Stimulated activated CD4-positive, alpha-beta T cell treated with anti-CD3 and anti-CD28 coated beads, Interleukin-15, amount 100 ng/mL, for 1 hour (primary cell): Measurements from ENCODE around the gene RGS9.
"Not testable (repeated sequence)": the region's sequence is repeated elsewhere in the genome, so short reads cannot be mapped to it uniquely, and the experiment has no call there.

Experiments used
- DNase-seq, 2 donors: peaks; one replicate each; pipeline ENCODE4 v3.0.0-alpha.2; 2020; ENCODE audit warnings: low read depth in 1 of 2, low spot score in 1 of 2

RGS9 gene

GRCh38 chr17:65204001-65204400 lies 66.8 kb downstream of the RGS9 start:
- no peak for DNase-seq

- DNase-seq = no peak
Measured at GRCh38 chr17:65205655-65206054, 68.5 kb downstream of the RGS9 start.

- DNase-seq = not testable (repeated sequence)
Measured at GRCh38 chr17:65207448-65207847, 70.3 kb downstream of the RGS9 start.

GRCh38 chr17:65208717-65209116 lies 71.5 kb downstream of the RGS9 start:
- no peak for DNase-seq

GRCh38 chr17:65218261-65218660 lies 81.1 kb downstream of the RGS9 start:
- DNase-seq = no peak

- no peak for DNase-seq
Measured at GRCh38 chr17:65219124-65219523, 82.0 kb downstream of the RGS9 start.

GRCh38 chr17:65219707-65220106 lies 82.5 kb downstream of the RGS9 start:
- no peak for DNase-seq

GRCh38 chr17:65220732-65221131 lies 83.6 kb downstream of the RGS9 start:
- DNase-seq = no peak

- DNase-seq = no peak
Measured at GRCh38 chr17:65222214-65222738, 85.1 kb downstream of the RGS9 start.

- DNase-seq = no peak
Measured at GRCh38 chr17:65225061-65225460, 87.9 kb downstream of the RGS9 start.

- DNase-seq = no peak
Measured at GRCh38 chr17:65226227-65226626, 89.1 kb downstream of the RGS9 start.

GRCh38 chr17:65227637-65228036 lies 90.5 kb downstream of the RGS9 start:
- no peak for DNase-seq

GRCh38 chr17:65228287-65228686 lies 91.1 kb downstream of the RGS9 start:
- DNase-seq = no peak

GRCh38 chr17:65228734-65229620 lies 91.8 kb downstream of the RGS9 start:
- no peak for DNase-seq

GRCh38 chr17:65229621-65229995 lies 92.4 kb downstream of the RGS9 start:
- no peak for DNase-seq

GRCh38 chr17:65230040-65230439 lies 92.9 kb downstream of the RGS9 start:
- DNase-seq = no peak

- DNase-seq = no peak
Measured at GRCh38 chr17:65231086-65231485, 93.9 kb downstream of the RGS9 start.

GRCh38 chr17:65231662-65232335 lies 94.6 kb downstream of the RGS9 start:
- DNase-seq = no peak

- no peak for DNase-seq
Measured at GRCh38 chr17:65235284-65235683, 98.1 kb downstream of the RGS9 start.

- no peak for DNase-seq
Measured at GRCh38 chr17:65236321-65236720, 99.2 kb downstream of the RGS9 start.

- DNase-seq = no peak
Measured at GRCh38 chr17:65243838-65244625, 106.9 kb downstream of the RGS9 start.

GRCh38 chr17:65246252-65246651 lies 109.1 kb downstream of the RGS9 start:
- DNase-seq = no peak
